Measurements from ENCODE around the gene MSI2.

DNA sequence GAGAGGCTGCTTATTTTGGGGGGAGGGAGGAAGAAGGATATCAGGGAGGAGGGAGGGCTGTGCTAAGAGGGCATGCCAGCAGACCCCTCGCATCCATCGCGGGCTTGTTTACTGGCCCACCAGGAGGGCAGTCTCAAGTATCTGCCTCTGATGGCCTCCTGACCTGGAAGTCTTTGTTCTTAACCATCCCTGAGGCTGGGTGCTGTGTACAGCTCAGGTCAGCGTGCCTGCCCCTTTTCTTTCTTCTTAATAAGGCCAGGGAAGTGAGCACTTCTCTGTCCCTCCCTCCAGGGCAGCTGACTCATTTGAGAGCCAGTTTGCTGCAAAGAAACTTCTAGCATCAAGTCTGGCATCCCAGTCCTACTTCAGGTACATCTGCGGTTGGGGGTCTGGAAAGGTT lies 331.8 kb downstream of the MSI2 start:
- TF ChIP-seq, protein P1, sequence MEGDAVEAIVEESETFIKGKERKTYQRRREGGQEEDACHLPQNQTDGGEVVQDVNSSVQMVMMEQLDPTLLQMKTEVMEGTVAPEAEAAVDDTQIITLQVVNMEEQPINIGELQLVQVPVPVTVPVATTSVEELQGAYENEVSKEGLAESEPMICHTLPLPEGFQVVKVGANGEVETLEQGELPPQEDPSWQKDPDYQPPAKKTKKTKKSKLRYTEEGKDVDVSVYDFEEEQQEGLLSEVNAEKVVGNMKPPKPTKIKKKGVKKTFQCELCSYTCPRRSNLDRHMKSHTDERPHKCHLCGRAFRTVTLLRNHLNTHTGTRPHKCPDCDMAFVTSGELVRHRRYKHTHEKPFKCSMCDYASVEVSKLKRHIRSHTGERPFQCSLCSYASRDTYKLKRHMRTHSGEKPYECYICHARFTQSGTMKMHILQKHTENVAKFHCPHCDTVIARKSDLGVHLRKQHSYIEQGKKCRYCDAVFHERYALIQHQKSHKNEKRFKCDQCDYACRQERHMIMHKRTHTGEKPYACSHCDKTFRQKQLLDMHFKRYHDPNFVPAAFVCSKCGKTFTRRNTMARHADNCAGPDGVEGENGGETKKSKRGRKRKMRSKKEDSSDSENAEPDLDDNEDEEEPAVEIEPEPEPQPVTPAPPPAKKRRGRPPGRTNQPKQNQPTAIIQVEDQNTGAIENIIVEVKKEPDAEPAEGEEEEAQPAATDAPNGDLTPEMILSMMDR (conservative IDR thresholded peaks at IDR 0.05; ENCODE audit: low read length) = no peak
- TF ChIP-seq EZH2phosphoT487 (IDR thresholded peaks at IDR 0.05; ENCODE audit: borderline replicate concordance) = no peak
